ENCODE measurements around the gene DCC. TPM values are rescaled to one million over a fixed set of nuclear protein-coding genes. Genes with fewer than 3 reads are reported as not detected.

Gene DCC
- total and polyA plus RNA-seq, 4 experiments from 2014 or later, result not detected

DNA sequence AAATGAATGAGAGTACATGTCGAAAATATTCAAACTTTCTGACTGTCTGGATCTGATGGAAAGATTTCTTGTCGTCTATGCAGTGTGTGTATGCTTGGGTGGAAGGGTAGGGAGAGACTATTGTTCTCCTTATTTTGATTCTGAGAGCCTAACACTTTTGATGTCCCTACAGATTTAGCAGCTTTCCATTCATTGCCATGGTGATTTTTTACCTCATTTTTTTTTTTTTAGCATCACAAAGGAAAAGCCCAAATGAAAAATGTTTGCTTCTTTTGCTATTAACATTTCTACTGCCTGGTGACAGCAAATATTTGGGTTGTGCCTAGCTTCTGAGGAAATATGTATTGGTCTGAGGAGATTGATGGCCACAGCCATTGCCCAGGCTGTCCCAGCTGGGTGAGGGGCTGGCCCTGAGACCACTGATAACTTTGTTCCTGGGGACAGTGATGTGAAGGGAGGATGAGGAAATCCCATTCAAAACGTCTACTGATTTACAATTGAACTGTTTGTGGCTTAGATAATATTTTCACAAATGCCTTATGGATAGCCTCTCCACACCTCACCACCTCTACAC is 558.6 kb downstream of the DCC start:
- POLR2A ChIA-PET (ENCODE audit: partially characterized antibody), result no interaction called here

DNA sequence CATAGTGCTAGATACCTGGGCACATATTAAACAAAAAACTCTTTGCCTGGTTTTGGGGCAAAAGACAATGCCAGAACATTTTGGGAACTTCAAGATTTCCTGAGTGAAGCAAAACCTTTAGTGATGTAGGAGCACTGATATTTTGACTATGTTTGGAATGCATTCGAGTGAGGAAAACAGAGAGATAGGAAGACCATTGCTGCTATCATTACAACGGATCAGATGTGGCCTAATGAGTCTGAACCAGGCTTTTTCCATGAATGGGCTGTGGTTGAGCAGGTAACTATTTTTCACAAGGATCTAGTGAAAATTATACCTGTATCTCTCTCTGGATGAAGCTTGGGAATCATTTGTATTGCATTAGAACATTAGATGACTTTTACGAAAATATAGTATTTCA is 562.2 kb downstream of the DCC start:
- Histone ChIP-seq H3K27ac (ENCODE audit: low read depth, low read length) (no peak overlapping the region), H3K9me3 (ENCODE audit: control insufficient read depth in 1 of 2, low read length in 2 of 2) (no peaks in the 10 kb centered on the region), H3K36me3 (ENCODE audit: insufficient read depth, low read length) (no peaks in the 10 kb centered on the region), H3K27me3 (ENCODE audit: insufficient read depth, low read length) (no peaks in the 10 kb centered on the region), H3K4me3 (ENCODE audit: low read length in 2 of 2) (no peak overlapping the region), H3K4me1 (ENCODE audit: insufficient read depth, low read length) (no peaks in the 10 kb centered on the region)
- no peak for DNase-seq
- no peaks in the 10 kb centered on the region for H3K36me3 Mint-ChIP-seq
- intact Hi-C loops (cut with micrococcal nuclease), result no loop called here
- no peak overlapping the region for H3K4me3 Mint-ChIP-seq
- no peaks in the 10 kb centered on the region for H3K27me3 Mint-ChIP-seq
- CTCF ChIA-PET (ENCODE audit: partially characterized antibody), result no interaction called here
- peaks cover 0 to 5% (median 0%) of the 10 kb centered on the region in 8 donors for H3K9me3 Mint-ChIP-seq
- POLR2A ChIA-PET (ENCODE audit: partially characterized antibody), result no interaction called here
- no peaks in the 10 kb centered on the region for H3K4me1 Mint-ChIP-seq
- H3K27ac Mint-ChIP-seq, result no peak overlapping the region

More for the DNA sequence above, 558.6 kb downstream of the DCC start:
- Mint-ChIP-seq H3K9me3 (peaks cover 0 to 9% (median 0%) of the 10 kb centered on the region in 8 donors), H3K4me1 (no peaks in the 10 kb centered on the region), H3K27ac (no peak overlapping the region), H3K27me3 (no peaks in the 10 kb centered on the region), H3K4me3 (no peak overlapping the region), H3K36me3 (no peaks in the 10 kb centered on the region)
- intact Hi-C loops (cut with micrococcal nuclease), result no loop called here
- Histone ChIP-seq H3K36me3 (ENCODE audit: insufficient read depth, low read length) (no peaks in the 10 kb centered on the region), H3K4me1 (ENCODE audit: insufficient read depth, low read length) (no peaks in the 10 kb centered on the region), H3K4me3 (ENCODE audit: low read length in 2 of 2) (no peak overlapping the region), H3K27ac (ENCODE audit: low read depth, low read length) (no peak overlapping the region), H3K27me3 (ENCODE audit: insufficient read depth, low read length) (no peaks in the 10 kb centered on the region), H3K9me3 (ENCODE audit: control insufficient read depth in 1 of 2, low read length in 2 of 2) (no peaks in the 10 kb centered on the region)
- no peak for DNase-seq
- CTCF ChIA-PET (ENCODE audit: partially characterized antibody), result no interaction called here

DNA sequence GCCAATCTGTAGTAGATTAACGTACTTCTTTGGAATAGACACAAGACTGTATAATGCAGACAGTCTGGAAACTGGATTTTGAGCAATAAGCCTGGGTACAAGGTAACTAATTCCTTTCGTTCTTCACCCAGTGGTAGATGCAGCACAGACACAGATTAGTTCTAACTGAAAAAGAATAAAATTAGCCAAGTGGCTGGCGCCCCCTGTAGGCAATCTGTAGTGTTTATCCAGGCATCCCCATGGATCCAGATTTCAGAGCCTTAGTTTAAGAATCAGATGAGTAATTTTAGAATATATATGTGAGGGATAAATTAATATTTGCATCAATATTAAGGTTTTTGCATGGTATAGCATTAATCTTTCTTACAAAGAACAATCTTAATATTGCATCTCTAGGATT is 563.9 kb downstream of the DCC start:
- Mint-ChIP-seq H3K27me3 (no peaks in the 10 kb centered on the region), H3K4me1 (no peaks in the 10 kb centered on the region), H3K4me3 (no peak overlapping the region), H3K9me3 (peaks cover 0 to 6% (median 0%) of the 10 kb centered on the region in 8 donors), H3K36me3 (no peaks in the 10 kb centered on the region), H3K27ac (no peak overlapping the region)
- no peak overlapping the region for H3K27ac ChIP-seq (ENCODE audit: low read depth, low read length)
- POLR2A ChIA-PET (ENCODE audit: partially characterized antibody), result no interaction called here
- H3K9me3 ChIP-seq (ENCODE audit: control insufficient read depth in 1 of 2, low read length in 2 of 2), result no peaks in the 10 kb centered on the region
- CTCF ChIA-PET (ENCODE audit: partially characterized antibody), result no interaction called here
- no peak overlapping the region for H3K4me3 ChIP-seq (ENCODE audit: low read length in 2 of 2)
- H3K36me3 ChIP-seq (ENCODE audit: insufficient read depth, low read length), result no peaks in the 10 kb centered on the region
- intact Hi-C loops (cut with micrococcal nuclease), result no loop called here
- H3K27me3 ChIP-seq (ENCODE audit: insufficient read depth, low read length), result no peaks in the 10 kb centered on the region
- no peak for DNase-seq
- H3K4me1 ChIP-seq (ENCODE audit: insufficient read depth, low read length), result no peaks in the 10 kb centered on the region

DNA sequence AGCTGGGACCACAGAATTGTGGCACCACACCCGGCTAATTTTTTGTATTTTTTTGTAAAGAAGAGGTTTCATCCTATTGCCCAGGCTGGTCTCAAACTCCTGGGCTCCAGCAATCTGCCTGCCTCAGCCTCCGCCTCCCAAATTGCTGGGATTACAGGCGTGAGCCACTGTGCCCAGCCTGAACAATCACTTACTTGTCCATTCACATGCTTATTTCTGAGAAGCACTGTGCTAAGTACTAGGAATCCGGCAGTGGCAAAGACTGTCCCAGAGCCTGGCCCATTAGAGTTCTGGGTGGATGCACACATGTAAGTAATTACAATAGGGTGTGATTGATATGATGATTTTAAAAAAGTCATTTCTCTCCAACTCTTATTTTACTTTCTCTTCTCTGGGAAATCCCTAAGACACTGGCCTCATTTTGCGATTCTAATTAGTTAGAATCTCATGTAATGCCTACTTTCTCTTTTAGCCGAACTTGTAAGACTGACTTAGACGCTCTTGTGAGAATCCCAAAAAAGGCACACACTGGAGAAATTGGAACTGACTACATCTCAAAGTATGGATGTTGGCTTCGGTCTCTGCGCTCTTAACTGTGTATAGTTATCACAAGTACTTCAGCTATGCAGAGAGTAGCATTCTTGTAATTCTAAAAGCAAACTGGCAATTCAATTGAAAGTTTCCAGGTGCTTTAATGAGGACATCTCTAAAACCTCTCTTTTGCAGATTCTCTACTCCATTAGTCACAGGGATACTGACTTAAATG is 567.7 kb downstream of the DCC start:
- Mint-ChIP-seq H3K9me3 (peaks cover 0 to 4% (median 2%) of the 10 kb centered on the region in 8 donors), H3K27me3 (no peaks in the 10 kb centered on the region)
- CTCF ChIA-PET (ENCODE audit: partially characterized antibody), result no interaction called here

DNA sequence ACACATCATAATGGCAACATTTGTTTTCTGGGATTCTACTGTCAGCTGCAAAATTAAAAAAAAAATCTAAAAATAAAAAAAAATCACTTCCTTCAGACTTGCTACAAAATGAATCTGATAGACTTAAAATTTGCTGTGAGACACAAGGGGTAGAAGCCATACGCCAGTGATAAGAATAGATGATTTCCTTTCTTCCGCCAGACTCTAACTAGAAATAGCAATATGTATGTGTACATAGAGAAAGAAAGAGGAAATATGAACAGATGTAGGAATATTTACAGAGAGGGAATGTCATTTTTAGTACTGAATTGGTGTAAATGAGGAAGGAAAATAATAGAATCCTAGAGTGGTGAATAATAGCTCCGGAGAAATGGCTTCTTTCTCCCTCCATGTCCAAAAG is 574.2 kb downstream of the DCC start:
- Histone ChIP-seq H3K27ac (ENCODE audit: low read depth, low read length) (no peak overlapping the region), H3K4me1 (ENCODE audit: insufficient read depth, low read length) (no peaks in the 10 kb centered on the region), H3K36me3 (ENCODE audit: insufficient read depth, low read length) (no peaks in the 10 kb centered on the region), H3K27me3 (ENCODE audit: insufficient read depth, low read length) (no peaks in the 10 kb centered on the region), H3K4me3 (ENCODE audit: low read length in 2 of 2) (no peak overlapping the region), H3K9me3 (ENCODE audit: control insufficient read depth in 1 of 2, low read length in 2 of 2) (no peaks in the 10 kb centered on the region)
- DNase-seq, result no peak
- H3K36me3 Mint-ChIP-seq, result no peaks in the 10 kb centered on the region
- H3K4me3 Mint-ChIP-seq, result no peak overlapping the region
- no peak overlapping the region for H3K27ac Mint-ChIP-seq
- no peaks in the 10 kb centered on the region for H3K27me3 Mint-ChIP-seq
- ChIA-PET POLR2A (ENCODE audit: partially characterized antibody) (no interaction called here), CTCF (ENCODE audit: partially characterized antibody) (no interaction called here)
- intact Hi-C loops (cut with micrococcal nuclease), result no loop called here
- peaks cover 0 to 7% (median 2%) of the 10 kb centered on the region in 8 donors for H3K9me3 Mint-ChIP-seq
- H3K4me1 Mint-ChIP-seq, result no peaks in the 10 kb centered on the region

More for the DNA sequence above, 567.7 kb downstream of the DCC start:
- DNase-seq, result no peak
- Mint-ChIP-seq H3K27ac (no peak overlapping the region), H3K4me3 (no peak overlapping the region), H3K36me3 (no peaks in the 10 kb centered on the region), H3K4me1 (no peaks in the 10 kb centered on the region)
- H3K4me1 ChIP-seq (ENCODE audit: insufficient read depth, low read length), result no peaks in the 10 kb centered on the region
- H3K27me3 ChIP-seq (ENCODE audit: insufficient read depth, low read length), result no peaks in the 10 kb centered on the region
- no peak overlapping the region for H3K27ac ChIP-seq (ENCODE audit: low read depth, low read length)
- intact Hi-C loops (cut with micrococcal nuclease), result no loop called here
- H3K4me3 ChIP-seq (ENCODE audit: low read length in 2 of 2), result no peak overlapping the region
- POLR2A ChIA-PET (ENCODE audit: partially characterized antibody), result no interaction called here
- H3K36me3 ChIP-seq (ENCODE audit: insufficient read depth, low read length), result no peaks in the 10 kb centered on the region
- no peaks in the 10 kb centered on the region for H3K9me3 ChIP-seq (ENCODE audit: control insufficient read depth in 1 of 2, low read length in 2 of 2)

DNA sequence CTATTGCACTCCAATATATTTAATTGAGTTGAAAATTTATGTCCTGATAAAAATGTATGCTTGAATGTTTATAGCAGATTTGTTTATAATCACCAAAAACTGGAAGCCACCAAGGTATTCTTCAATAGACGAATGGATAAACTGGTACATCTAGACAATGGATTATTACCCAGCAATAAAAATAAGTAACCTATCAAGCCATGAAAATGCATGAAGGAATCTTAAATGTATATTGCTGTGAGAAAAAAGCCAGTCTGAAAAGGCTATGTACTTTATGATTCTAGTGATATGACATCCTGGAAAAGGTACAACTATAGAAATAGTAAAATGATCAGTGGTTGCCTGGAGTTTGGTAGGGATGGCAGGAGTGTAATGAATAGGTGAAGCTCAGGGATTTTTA is 580.7 kb downstream of the DCC start:
- ChIA-PET POLR2A (ENCODE audit: partially characterized antibody) (no interaction called here), CTCF (ENCODE audit: partially characterized antibody) (no interaction called here)
- DNase-seq, result no peak
- no peak overlapping the region for H3K27ac Mint-ChIP-seq
- H3K4me1 Mint-ChIP-seq, result no peaks in the 10 kb centered on the region
- no peaks in the 10 kb centered on the region for H3K36me3 Mint-ChIP-seq
- intact Hi-C loops (cut with micrococcal nuclease), result no loop called here
- Histone ChIP-seq H3K9me3 (ENCODE audit: control insufficient read depth in 1 of 2, low read length in 2 of 2) (no peaks in the 10 kb centered on the region), H3K36me3 (ENCODE audit: insufficient read depth, low read length) (no peaks in the 10 kb centered on the region), H3K4me1 (ENCODE audit: insufficient read depth, low read length) (no peaks in the 10 kb centered on the region), H3K27ac (ENCODE audit: low read depth, low read length) (no peak overlapping the region), H3K27me3 (ENCODE audit: insufficient read depth, low read length) (no peaks in the 10 kb centered on the region), H3K4me3 (ENCODE audit: low read length in 2 of 2) (no peak overlapping the region)
- H3K4me3 Mint-ChIP-seq, result no peak overlapping the region
- H3K27me3 Mint-ChIP-seq, result no peaks in the 10 kb centered on the region
- peaks cover 0 to 5% (median 2%) of the 10 kb centered on the region in 8 donors for H3K9me3 Mint-ChIP-seq

DNA sequence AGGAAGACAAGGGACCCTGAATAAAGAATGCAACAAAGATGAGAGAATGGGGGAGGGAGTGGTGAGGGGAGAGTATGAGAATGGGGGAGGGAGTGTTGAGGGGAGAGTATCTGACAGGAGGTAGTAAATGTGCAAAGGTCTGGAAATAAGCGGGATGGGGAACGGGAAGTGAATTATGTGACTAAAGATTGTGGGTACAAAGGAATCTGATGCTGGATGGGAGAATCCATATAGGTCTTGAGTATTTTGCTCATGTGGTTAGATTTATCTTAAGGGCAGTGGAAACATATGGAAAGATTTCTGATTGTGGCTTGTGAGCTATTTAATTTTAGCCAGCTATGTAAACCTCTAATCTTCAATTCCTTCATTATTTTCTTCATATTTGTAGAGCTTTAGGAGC is 593.4 kb downstream of the DCC start:
- no peaks in the 10 kb centered on the region for H3K27me3 Mint-ChIP-seq
- intact Hi-C loops (cut with micrococcal nuclease), result no loop called here
- Histone ChIP-seq H3K4me3 (ENCODE audit: low read length in 2 of 2) (no peak overlapping the region), H3K4me1 (ENCODE audit: insufficient read depth, low read length) (no peaks in the 10 kb centered on the region), H3K27me3 (ENCODE audit: insufficient read depth, low read length) (no peaks in the 10 kb centered on the region), H3K36me3 (ENCODE audit: insufficient read depth, low read length) (no peaks in the 10 kb centered on the region), H3K27ac (ENCODE audit: low read depth, low read length) (no peak overlapping the region), H3K9me3 (ENCODE audit: control insufficient read depth in 1 of 2, low read length in 2 of 2) (no peaks in the 10 kb centered on the region)
- no peak overlapping the region for H3K4me3 Mint-ChIP-seq
- H3K27ac Mint-ChIP-seq, result no peak overlapping the region
- H3K4me1 Mint-ChIP-seq, result no peaks in the 10 kb centered on the region
- DNase-seq, result no peak
- CTCF ChIA-PET (ENCODE audit: partially characterized antibody), result no interaction called here
- POLR2A ChIA-PET (ENCODE audit: partially characterized antibody), result no interaction called here
- H3K9me3 Mint-ChIP-seq, result peaks cover 0 to 2% (median 0%) of the 10 kb centered on the region in 8 donors
- no peaks in the 10 kb centered on the region for H3K36me3 Mint-ChIP-seq
